Esophagus muscularis mucosa (tissue), 4 donors: Measurements from ENCODE around the gene OSBPL10.

ENCODE experiments used
- CTCF ChIP-seq, 3 experiments: fragments of 200-600 bp in 2 of 3; fragments of 450-650 bp in 1 of 3; sonication (generic) in 2 of 3; IDR thresholded peaks; one replicate each; pipeline ENCODE4 v1.5.1; 2017 to 2019; ENCODE audit warnings: antibody characterized with exemption in 3 of 3, mild to moderate bottlenecking in 2 of 3, moderate library complexity in 1 of 3
- EP300 ChIP-seq: sonication (generic); formaldehyde crosslinking; IDR thresholded peaks from one replicate; pipeline ENCODE4 v1.6.1; 2017; ENCODE audit warnings: antibody characterized with exemption
- POLR2AphosphoS5 ChIP-seq, 2 donors: sonication (generic); formaldehyde crosslinking; IDR thresholded peaks; one replicate each; pipeline ENCODE4 v1.6.1; 2017; ENCODE audit warnings: antibody characterized with exemption in 2 of 2

- TF ChIP-seq EP300 (no peak), CTCF (IDR thresholded peaks at IDR 0.05) (peak in 1 of 3 experiments; percentile 13), POLR2AphosphoS5 (IDR thresholded peaks at IDR 0.05) (no peak)
Observed at GRCh38 chr3:31724651-31725050, 256.4 kb downstream of the OSBPL10 start.
